Peyer's patch (tissue), 4 donors: ENCODE measurements around the gene FAF2. TPM values are rescaled to one million over a fixed set of nuclear protein-coding genes. Genes with fewer than 3 reads are reported as not detected.

ENCODE experiments used
- DNase-seq, 3 donors: peaks; one replicate each; pipeline ENCODE4 v3.0.0-alpha.2; 2017 to 2019
- H3K27ac ChIP-seq, 4 donors: fragments of 200-600 bp; sonication (generic); one replicate each; pipeline ENCODE4 v1.5.1; 2016 to 2019
- H3K27me3 ChIP-seq, 2 donors: fragments of 200-600 bp; sonication (generic); one replicate each; pipeline ENCODE4 v1.5.1; 2019
- H3K36me3 ChIP-seq, 3 donors: fragments of 200-600 bp; sonication (generic); one replicate each; pipeline ENCODE4 v1.5.1; 2016 to 2019
- H3K4me1 ChIP-seq, 4 donors: fragments of 200-600 bp; sonication (generic); one replicate each; pipeline ENCODE4 v1.5.1; 2016 to 2019
- H3K4me3 ChIP-seq, 4 donors: fragments of 200-600 bp; sonication (generic); 1 replicate in 3 of 4; 2 replicates in 1 of 4; pipeline ENCODE4 v1.5.1; 2016 to 2019; ENCODE audit warnings: mild to moderate bottlenecking in 1 of 4
- H3K9me3 ChIP-seq, 4 donors: fragments of 200-600 bp; sonication (generic); one replicate each; pipeline ENCODE4 v1.5.1; 2016 to 2019; ENCODE audit warnings: mild to moderate bottlenecking in 1 of 4
- POLR2A ChIP-seq, 2 donors: fragments of 450-650 bp; IDR thresholded peaks; one replicate each; pipeline ENCODE4 v1.5.1; 2017; ENCODE audit warnings: antibody characterized with exemption in 2 of 2, mild to moderate bottlenecking in 2 of 2, moderate library complexity in 2 of 2
- total RNA-seq, 4 donors: library from RNA; depleted of rRNA; stranded (reverse); fragments of >200 nt; gene quantifications; one replicate each; pipeline ENCODE4 v1.1.0, GENCODE V29; 2016
- TF ChIP-seq, protein P1 (sequence below), 6 experiments: fragments of 450-650 bp in 4 of 6; fragments of 200-600 bp in 2 of 6; sonication (generic) in 1 of 6; IDR thresholded peaks; one replicate each; pipeline ENCODE4 v1.5.1; 2017 to 2019; ENCODE audit warnings: antibody characterized with exemption in 6 of 6, mild to moderate bottlenecking in 3 of 6, moderate library complexity in 1 of 6

Gene FAF2
- total RNA-seq, 4 donors from 2014 or later, result 18.2 to 41.5 (median 32.4) TPM

DNA sequence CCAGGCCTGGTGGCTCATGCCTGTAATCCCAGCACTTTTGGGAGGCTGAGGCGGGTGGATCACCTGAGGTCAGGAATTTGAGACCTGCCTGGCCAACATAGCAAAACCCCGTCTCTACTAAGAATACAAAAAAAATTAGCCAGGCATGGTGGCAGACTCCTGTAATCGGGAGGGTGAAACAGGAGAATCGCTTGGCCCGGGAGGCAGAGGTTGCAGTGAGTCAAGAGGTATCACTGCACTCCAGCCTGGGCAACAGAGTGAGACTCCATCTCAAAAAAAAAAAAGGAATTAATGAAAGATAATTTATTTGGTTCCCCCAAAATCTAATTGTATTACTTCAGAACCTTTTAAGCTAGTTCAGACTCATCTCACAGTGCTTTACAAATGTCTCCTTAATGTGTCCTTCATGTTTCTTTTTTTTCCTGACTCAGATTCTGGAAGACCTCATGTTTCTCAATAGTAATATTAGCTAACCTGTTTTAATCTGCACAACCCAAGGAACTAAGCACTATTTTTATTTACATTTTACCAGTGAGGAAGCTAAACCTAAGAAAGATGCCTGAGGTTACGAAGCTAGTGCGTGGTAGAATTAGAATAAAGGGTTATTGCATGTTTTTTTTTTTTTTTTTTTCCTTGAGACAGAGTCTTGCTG lies 15.1 kb downstream of the FAF2 start:
- TF ChIP-seq, protein P1, sequence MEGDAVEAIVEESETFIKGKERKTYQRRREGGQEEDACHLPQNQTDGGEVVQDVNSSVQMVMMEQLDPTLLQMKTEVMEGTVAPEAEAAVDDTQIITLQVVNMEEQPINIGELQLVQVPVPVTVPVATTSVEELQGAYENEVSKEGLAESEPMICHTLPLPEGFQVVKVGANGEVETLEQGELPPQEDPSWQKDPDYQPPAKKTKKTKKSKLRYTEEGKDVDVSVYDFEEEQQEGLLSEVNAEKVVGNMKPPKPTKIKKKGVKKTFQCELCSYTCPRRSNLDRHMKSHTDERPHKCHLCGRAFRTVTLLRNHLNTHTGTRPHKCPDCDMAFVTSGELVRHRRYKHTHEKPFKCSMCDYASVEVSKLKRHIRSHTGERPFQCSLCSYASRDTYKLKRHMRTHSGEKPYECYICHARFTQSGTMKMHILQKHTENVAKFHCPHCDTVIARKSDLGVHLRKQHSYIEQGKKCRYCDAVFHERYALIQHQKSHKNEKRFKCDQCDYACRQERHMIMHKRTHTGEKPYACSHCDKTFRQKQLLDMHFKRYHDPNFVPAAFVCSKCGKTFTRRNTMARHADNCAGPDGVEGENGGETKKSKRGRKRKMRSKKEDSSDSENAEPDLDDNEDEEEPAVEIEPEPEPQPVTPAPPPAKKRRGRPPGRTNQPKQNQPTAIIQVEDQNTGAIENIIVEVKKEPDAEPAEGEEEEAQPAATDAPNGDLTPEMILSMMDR (IDR thresholded peaks at IDR 0.05), result no peak
- no peak for TF ChIP-seq POLR2A (IDR thresholded peaks at IDR 0.05)
- no peak overlapping the region for H3K4me3 ChIP-seq
- no peaks in the 10 kb centered on the region for H3K9me3 ChIP-seq
- H3K4me1 ChIP-seq, result peaks cover 0 to 22% (median 0%) of the 10 kb centered on the region in 4 donors
- no peaks in the 10 kb centered on the region for H3K36me3 ChIP-seq
- DNase-seq, result no peak
- no peaks in the 10 kb centered on the region for H3K27me3 ChIP-seq
- no peak overlapping the region for H3K27ac ChIP-seq

DNA sequence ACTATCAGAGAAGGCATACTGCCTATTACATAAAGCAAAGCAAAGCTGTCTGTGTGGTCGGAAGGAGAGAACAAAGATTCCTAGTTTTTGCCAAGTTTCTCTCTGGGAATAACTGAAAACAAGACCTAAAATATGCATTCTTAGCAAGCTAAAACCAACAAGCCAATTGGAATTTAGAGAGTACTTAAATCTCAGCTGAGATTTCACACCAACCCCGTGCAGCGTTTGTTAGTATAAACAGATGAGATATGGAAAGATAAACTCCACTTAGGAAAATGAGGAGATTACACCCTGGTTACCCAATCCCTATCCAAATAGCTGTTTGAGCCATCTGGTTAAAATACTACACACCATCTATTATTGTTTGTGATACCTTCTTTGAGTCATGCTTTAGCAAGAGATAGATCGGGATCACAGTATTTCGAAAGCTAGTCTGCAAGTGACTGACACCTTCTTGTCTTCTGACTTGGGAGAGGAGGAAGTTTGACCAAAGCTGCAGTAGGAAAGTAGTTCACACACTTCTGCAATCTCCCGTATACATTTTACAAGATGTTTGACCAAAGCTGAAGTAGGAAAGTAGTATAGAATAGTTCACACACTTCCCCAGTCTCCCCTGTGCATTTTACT lies 18.2 kb downstream of the FAF2 start:
- Histone ChIP-seq H3K9me3 (no peaks in the 10 kb centered on the region), H3K36me3 (peaks cover 0 to 4% (median 0%) of the 10 kb centered on the region in 3 donors), H3K27me3 (no peaks in the 10 kb centered on the region), H3K4me1 (peaks cover 0 to 22% (median 0%) of the 10 kb centered on the region in 4 donors), H3K27ac (no peak overlapping the region), H3K4me3 (no peak overlapping the region)
- TF ChIP-seq, protein P1 (IDR thresholded peaks at IDR 0.05), result no peak
- no peak for TF ChIP-seq POLR2A (IDR thresholded peaks at IDR 0.05)
- no peak for DNase-seq

DNA sequence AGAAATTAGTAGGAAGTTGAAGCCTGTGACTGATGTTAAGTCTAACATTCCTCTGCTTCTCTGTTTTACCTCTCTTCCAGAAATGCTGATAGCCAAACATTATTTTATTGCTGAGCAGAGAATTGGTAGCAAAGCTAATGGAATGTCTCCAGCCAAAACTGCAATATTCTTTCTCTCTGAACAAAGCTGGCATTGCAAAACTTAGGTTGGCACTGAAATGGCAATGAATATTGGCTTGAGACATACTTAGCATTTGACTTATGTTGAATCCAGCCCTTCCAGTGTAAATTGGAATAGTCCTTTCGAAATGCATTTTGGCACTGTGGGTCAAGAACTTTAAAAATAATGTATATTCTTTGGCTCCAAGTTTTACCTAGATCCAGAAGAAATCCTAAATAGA lies 21.1 kb downstream of the FAF2 start:
- Histone ChIP-seq H3K4me1 (peaks cover 0 to 22% (median 0%) of the 10 kb centered on the region in 4 donors), H3K36me3 (peaks cover 0 to 4% (median 0%) of the 10 kb centered on the region in 3 donors), H3K27me3 (no peaks in the 10 kb centered on the region), H3K9me3 (no peaks in the 10 kb centered on the region), H3K4me3 (no peak overlapping the region), H3K27ac (no peak overlapping the region)
- TF ChIP-seq, protein P1 (IDR thresholded peaks at IDR 0.05), result no peak
- no peak for TF ChIP-seq POLR2A (IDR thresholded peaks at IDR 0.05)
- no peak for DNase-seq

DNA sequence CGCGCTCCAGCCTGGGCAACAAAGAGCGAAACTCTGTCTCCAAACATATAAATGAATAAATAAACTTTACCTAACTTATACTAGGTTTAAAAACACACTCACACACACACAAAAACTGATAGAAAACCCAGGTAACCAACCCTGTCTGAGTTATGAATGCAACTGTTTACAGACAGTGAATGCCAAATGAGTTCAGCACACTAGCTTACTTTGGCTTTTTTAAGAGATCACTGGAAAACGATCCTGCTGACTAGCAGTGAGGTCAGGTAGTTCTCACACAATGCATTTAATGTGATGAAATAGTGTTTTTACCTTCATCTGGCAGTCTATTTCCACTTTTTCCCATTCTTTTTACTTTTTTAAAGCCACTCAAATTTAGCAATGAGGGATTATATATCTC lies 22.4 kb downstream of the FAF2 start:
- H3K27ac ChIP-seq, result no peak overlapping the region
- no peak for DNase-seq
- no peaks in the 10 kb centered on the region for H3K27me3 ChIP-seq
- no peaks in the 10 kb centered on the region for H3K9me3 ChIP-seq
- peaks cover 0 to 16% (median 0%) of the 10 kb centered on the region in 4 donors for H3K4me1 ChIP-seq
- no peak overlapping the region for H3K4me3 ChIP-seq
- peaks cover 0 to 6% (median 0%) of the 10 kb centered on the region in 3 donors for H3K36me3 ChIP-seq
- TF ChIP-seq, protein P1 (IDR thresholded peaks at IDR 0.05), result no peak
- no peak for TF ChIP-seq POLR2A (IDR thresholded peaks at IDR 0.05)

DNA sequence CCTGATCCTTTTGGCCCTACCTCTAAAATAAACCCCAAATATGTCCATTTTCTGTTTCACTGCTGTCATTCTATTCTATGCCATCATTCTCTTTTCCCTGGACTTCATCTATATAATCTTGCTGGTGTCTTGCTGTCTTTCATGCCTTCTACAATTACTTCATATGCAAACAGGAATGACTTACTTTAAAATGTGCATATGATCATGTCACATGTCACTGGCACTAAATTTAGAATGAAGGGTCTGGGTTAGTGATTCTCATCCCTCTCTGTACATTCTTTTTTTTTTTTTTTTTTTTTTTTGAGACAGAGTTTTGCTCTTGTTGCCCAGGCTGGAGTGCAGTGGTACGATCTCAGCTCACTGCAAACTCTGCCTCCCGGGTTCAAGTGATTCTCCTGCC lies 22.9 kb downstream of the FAF2 start:
- Histone ChIP-seq H3K27me3 (no peaks in the 10 kb centered on the region), H3K4me1 (peaks cover 0 to 11% (median 0%) of the 10 kb centered on the region in 4 donors), H3K9me3 (no peaks in the 10 kb centered on the region), H3K36me3 (peaks cover 0 to 11% (median 0%) of the 10 kb centered on the region in 3 donors), H3K27ac (no peak overlapping the region), H3K4me3 (no peak overlapping the region)
- no peak for DNase-seq
- no peak for TF ChIP-seq POLR2A (IDR thresholded peaks at IDR 0.05)
- TF ChIP-seq, protein P1 (IDR thresholded peaks at IDR 0.05), result no peak
